Stimulated activated CD8-positive, alpha-beta memory T cell treated with anti-CD3 and anti-CD28 coated beads, Interleukin-7, amount 100 ng/mL, for 4 hours (primary cell): ENCODE data around the gene FBP2.
A peak's percentile ranks its signal among the peaks of the same experiment; 100 is the strongest.

Experiments used
- DNase-seq, 2 donors: peaks; one replicate each; pipeline ENCODE4 v3.0.0-alpha.2; 2020; ENCODE audit warnings: low read depth in 2 of 2

The FBP2 gene

GRCh38 chr9:94593459-94594345 is at the start of gene FBP2:
Gene FBP2 (minus strand): TSS chr9:94593824. CDS start chr9:94593726, 98 bp downstream.
- DNase-seq: no peak

GRCh38 chr9:94643176-94643575 is 49.6 kb upstream of the FBP2 start:
- DNase-seq: no peak

- no peak for DNase-seq
Measured at GRCh38 chr9:94642501-94642900, 48.9 kb upstream of the FBP2 start.

GRCh38 chr9:94639999-94640376 is 46.4 kb upstream of the FBP2 start:
- no peak for DNase-seq

- DNase-seq: peak in 1 of 2 donors; percentile 51
Measured at GRCh38 chr9:94639061-94639998, 45.7 kb upstream of the FBP2 start, which contains the start of gene FBP1. Gene FBP1 (minus strand): TSS chr9:94639518. CDS start chr9:94639310, 208 bp downstream.

- DNase-seq: no peak
Measured at GRCh38 chr9:94638335-94639060, 44.9 kb upstream of the FBP2 start.

GRCh38 chr9:94632737-94633136 is 39.1 kb upstream of the FBP2 start:
- DNase-seq: no peak

- no peak for DNase-seq
Measured at GRCh38 chr9:94631599-94631998, 38.0 kb upstream of the FBP2 start.

GRCh38 chr9:94630833-94631232 is 37.2 kb upstream of the FBP2 start:
- DNase-seq: no peak

GRCh38 chr9:94630281-94630680 is 36.7 kb upstream of the FBP2 start:
- no peak for DNase-seq

- no peak for DNase-seq
Measured at GRCh38 chr9:94627287-94627686, 33.7 kb upstream of the FBP2 start.

- no peak for DNase-seq
Measured at GRCh38 chr9:94625835-94626234, 32.2 kb upstream of the FBP2 start.

- no peak for DNase-seq
Measured at GRCh38 chr9:94624629-94625028, 31.0 kb upstream of the FBP2 start.

- no peak for DNase-seq
Measured at GRCh38 chr9:94623253-94623652, 29.6 kb upstream of the FBP2 start.

GRCh38 chr9:94622087-94622800 is 28.6 kb upstream of the FBP2 start:
- DNase-seq: no peak

- no peak for DNase-seq
Measured at GRCh38 chr9:94619026-94619425, 25.4 kb upstream of the FBP2 start.

- DNase-seq: no peak
Measured at GRCh38 chr9:94613003-94613402, 19.4 kb upstream of the FBP2 start.

- DNase-seq: no peak
Measured at GRCh38 chr9:94612071-94612470, 18.4 kb upstream of the FBP2 start.

GRCh38 chr9:94611638-94612068 is 18.0 kb upstream of the FBP2 start:
- DNase-seq: no peak

- no peak for DNase-seq
Measured at GRCh38 chr9:94610181-94610606, 16.6 kb upstream of the FBP2 start.

GRCh38 chr9:94607423-94607691 is 13.7 kb upstream of the FBP2 start:
- no peak for DNase-seq
